ENCODE results near the gene HDAC4.

GRCh38 chr2:239169311-239170048, 231.3 kb downstream of the HDAC4 start:
- TF ChIP-seq EZH2phosphoT487 (IDR thresholded peaks at IDR 0.05; ENCODE audit: borderline replicate concordance) (no peak), CTCF (conservative IDR thresholded peaks at IDR 0.05; ENCODE audit: low read length) (no peak)

Data from Loucy (cell line).